GM12801 (cell line): ENCODE data around the gene FOXD1.

ENCODE experiments used
- TF ChIP-seq, protein P1 (sequence below): IDR thresholded peaks from one replicate; pipeline ENCODE4 v1.5.1; 2011; ENCODE audit warnings: control low read depth; ENCODE audit not compliant: insufficient read length; ENCODE audit errors: extremely low read depth

FOXD1 gene

DNA sequence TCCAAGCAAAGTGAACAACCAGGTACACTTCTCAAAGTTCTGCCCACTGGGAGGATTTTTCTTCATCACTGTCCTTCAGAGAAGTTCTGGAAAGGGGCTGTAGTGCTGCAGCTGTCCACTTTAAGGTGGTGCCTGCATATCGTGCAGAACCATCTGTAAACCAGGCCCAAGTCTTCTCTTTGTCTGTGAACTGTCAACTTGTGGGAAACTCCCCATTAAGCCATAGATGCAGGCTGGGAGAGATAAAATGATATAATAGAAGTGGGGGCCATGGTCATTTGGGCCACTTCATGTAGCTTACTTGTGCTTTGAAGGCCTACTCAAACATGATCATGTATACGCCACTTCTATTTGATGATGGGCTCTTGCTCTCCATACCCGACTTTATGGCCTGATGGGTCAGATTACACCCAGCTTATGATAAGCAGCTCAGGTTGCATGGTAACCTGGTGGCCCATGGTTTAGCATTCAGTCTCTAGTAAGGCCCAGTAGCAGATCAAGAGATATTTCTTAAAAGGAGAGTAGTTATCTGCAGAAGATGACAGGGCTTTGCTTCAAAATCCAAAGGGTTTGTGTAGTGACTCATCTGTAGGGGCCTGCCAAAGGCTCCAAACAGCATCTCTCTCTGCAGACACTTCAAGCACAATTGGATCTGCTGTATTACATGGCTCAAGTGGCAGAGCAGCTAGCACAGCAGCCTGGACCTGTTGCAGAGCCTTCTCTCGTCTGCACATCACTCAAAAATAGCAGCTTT, 34.0 kb upstream of the FOXD1 start:
- TF ChIP-seq, protein P1, sequence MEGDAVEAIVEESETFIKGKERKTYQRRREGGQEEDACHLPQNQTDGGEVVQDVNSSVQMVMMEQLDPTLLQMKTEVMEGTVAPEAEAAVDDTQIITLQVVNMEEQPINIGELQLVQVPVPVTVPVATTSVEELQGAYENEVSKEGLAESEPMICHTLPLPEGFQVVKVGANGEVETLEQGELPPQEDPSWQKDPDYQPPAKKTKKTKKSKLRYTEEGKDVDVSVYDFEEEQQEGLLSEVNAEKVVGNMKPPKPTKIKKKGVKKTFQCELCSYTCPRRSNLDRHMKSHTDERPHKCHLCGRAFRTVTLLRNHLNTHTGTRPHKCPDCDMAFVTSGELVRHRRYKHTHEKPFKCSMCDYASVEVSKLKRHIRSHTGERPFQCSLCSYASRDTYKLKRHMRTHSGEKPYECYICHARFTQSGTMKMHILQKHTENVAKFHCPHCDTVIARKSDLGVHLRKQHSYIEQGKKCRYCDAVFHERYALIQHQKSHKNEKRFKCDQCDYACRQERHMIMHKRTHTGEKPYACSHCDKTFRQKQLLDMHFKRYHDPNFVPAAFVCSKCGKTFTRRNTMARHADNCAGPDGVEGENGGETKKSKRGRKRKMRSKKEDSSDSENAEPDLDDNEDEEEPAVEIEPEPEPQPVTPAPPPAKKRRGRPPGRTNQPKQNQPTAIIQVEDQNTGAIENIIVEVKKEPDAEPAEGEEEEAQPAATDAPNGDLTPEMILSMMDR = no peak

DNA sequence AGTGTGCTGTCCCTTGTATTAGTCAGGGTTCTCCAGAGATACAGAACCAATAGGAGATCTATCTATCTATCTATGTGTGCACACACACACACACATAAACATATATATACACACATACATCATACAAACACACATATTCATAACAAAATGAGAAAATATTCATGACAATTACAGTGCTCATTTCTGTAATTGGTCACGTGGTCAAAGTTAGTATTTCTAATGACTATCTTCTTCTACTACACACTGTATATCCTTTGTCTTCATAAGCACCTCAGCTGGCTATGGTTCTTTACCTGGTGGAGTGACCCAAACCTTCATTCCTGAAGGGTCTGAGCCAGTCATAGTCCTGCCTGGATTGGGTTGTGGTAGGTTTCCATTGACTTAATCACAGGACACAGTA, 31.9 kb upstream of the FOXD1 start:
- TF ChIP-seq, protein P1 = no peak

DNA sequence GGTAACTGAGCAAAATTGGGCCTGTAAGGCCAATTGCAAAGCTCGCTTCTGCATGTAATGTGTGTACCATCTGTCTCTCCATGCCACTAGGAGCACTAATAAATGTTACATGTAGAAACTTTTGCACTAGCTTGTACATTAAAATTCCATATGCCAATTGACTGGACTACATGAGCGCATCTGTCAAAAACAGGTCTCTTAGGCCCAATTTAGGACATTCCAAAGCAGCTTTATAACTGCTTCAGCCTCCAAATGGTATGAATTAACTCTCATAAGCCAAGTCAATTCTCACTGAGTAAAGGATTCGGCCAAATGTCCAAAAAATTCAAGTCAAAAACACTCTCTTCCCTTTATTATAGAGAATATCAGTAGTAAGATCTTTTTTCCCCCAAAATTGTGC, 23.5 kb upstream of the FOXD1 start:
- TF ChIP-seq, protein P1 = no peak

DNA sequence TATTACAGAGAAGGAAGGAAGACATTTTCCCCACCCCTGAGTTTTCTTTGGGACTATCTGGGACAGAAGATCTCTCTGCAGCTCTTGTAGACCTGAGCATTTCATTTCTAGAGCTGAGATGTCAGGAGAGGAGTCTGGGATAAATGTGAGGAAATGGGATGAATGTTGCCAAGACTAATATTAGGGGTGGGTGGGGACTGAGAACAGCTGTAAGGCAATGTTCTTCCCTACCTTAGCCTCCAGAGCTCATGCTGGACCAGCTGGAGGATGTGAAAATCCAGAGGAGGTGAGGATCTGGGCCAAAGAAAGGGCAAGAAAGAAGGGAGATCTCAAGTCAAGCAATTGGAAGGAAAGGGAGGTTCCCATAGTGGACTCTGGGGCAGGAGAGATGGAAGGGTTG, 23.1 kb upstream of the FOXD1 start:
- TF ChIP-seq, protein P1 = no peak

DNA sequence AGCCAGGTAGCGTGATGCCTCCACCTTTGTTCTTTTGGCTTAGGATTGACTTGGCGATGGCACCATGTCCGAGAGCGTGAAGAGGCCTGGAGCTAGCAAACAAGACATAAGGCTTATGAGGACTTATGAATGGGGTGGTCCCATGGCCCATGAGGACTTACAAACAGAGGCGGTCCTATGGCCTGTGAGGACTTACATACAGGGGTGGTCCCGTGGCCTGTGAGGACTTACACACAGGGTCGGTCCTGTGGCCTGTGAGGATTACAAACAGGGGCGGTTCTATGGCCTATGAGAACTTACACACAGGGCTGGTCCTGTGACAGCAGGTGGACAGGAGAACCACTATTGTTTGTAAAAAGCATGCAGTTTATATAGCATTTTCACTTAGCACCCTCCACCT, 21.3 kb upstream of the FOXD1 start:
- TF ChIP-seq, protein P1 = no peak

DNA sequence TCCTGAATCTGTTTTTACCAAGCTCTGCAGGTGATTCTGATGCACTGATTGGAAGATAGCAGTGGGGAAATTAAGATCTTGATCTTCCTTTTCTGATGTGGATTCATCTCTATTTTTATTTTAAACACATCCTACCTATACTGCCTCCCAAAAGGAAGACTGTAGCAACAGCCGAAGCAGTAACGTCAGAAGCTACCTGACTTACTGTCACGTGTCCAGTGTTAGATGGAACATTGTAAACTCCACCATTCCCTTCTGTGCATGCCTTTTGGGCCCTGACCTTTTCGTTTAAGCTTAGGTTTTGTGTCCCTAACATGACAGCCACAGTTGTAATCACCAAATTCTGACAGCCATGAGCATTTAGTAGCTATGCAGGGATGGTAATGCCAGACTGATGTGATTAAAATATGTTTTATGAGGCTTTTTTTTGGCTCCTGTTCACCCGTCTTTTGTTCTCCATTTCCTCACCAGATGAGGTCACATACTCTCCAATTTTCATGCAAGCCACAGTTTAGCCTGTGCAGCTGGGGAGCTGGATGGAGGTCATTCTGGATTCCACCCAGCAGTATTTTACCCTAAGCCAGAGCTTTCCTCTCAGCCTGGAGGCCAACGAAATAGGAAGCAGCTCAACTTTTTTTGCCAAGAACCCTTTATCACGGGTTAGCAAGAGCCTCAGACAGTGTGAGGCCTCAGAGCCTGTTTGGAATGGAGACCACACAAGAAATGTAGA, 15.6 kb upstream of the FOXD1 start:
- TF ChIP-seq, protein P1 = no peak

DNA sequence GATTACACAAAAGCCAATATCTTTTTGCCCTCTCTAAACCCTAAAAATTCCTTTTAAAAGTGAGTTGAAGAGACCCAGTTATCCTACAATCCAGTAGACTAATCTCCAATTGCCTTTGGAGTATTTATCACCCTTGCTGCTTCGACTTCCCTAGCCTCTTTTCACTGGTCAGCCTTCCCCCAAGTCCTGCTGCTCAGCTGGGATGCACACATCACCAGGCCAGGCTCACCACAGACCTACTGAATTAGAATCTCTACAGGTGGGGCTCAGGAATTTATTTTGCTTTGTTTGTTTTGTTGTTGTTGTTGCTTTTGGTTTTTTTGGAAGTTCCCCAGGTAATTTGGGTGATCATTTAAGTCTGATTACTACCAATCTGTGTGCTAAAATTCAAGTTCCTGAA, 11.6 kb upstream of the FOXD1 start:
- TF ChIP-seq, protein P1 = no peak
